SK-N-SH treated with all-trans-retinoic acid at 6 μM for 48 hours (cell line): ENCODE data around the gene RPN1.

Experiments used
- ATAC-seq: fragments of 200-7000 bp; cut with Tn5 transposase; 3 replicates; pipeline ENCODE4 v1.9.1; 2020; ENCODE audit warnings: mild to moderate bottlenecking, moderate library complexity
- ARNTL ChIP-seq: fragments of 450-650 bp; formaldehyde crosslinking; IDR thresholded peaks from 2 replicates; pipeline ENCODE4 v1.5.0; 2020; ENCODE audit warnings: low read depth, mild to moderate bottlenecking, moderate library complexity, borderline replicate concordance
- CREB5 ChIP-seq: fragments of 250-450 bp; sonication (Bioruptor Pico); IDR thresholded peaks from 2 replicates; pipeline ENCODE4 v1.5.1; 2020; ENCODE audit warnings: low read depth, mild to moderate bottlenecking, moderate library complexity
- CSDC2 ChIP-seq: fragments of 250-450 bp; sonication (Bioruptor Pico); IDR thresholded peaks from 2 replicates; pipeline ENCODE4 v1.5.0; 2020; ENCODE audit warnings: mild to moderate bottlenecking, moderate library complexity
- CSRNP3 ChIP-seq: fragments of 250-450 bp; sonication (Bioruptor Pico); IDR thresholded peaks from 2 replicates; pipeline ENCODE4 v1.5.1; 2021; ENCODE audit warnings: mild to moderate bottlenecking, moderate library complexity
- ISL1 ChIP-seq: fragments of 250-450 bp; sonication (Bioruptor Pico); IDR thresholded peaks from 2 replicates; pipeline ENCODE4 v2.1.2; 2022; ENCODE audit warnings: mild to moderate bottlenecking, moderate library complexity
- OSR1 ChIP-seq: fragments of 250-450 bp; sonication (Bioruptor Pico); IDR thresholded peaks from 2 replicates; pipeline ENCODE4 v1.8.0; 2022; ENCODE audit warnings: moderate library complexity, mild to moderate bottlenecking, inconsistent platforms
- POU6F1 ChIP-seq: fragments of 250-450 bp; sonication (Bioruptor Pico); IDR thresholded peaks from 2 replicates; pipeline ENCODE4 v1.8.0; 2021; ENCODE audit warnings: low read depth, mild to moderate bottlenecking, moderate library complexity, borderline replicate concordance
- PPARA ChIP-seq: fragments of 250-450 bp; sonication (Bioruptor Pico); IDR thresholded peaks from 2 replicates; pipeline ENCODE4 v1.5.0; 2020; ENCODE audit warnings: mild to moderate bottlenecking, borderline replicate concordance
- RARB ChIP-seq: fragments of 250-450 bp; sonication (Bioruptor Pico); IDR thresholded peaks from 2 replicates; pipeline ENCODE4 v1.8.0; 2021; ENCODE audit warnings: mild to moderate bottlenecking, moderate library complexity
- SNAI2 ChIP-seq: fragments of 250-450 bp; sonication (Bioruptor Pico); IDR thresholded peaks from 2 replicates; pipeline ENCODE4 v1.5.0; 2020; ENCODE audit warnings: mild to moderate bottlenecking, moderate library complexity
- TCF4 ChIP-seq: fragments of 250-450 bp; sonication (Bioruptor Pico); IDR thresholded peaks from 2 replicates; pipeline ENCODE4 v1.8.0; 2021; ENCODE audit warnings: mild to moderate bottlenecking, moderate library complexity, borderline replicate concordance
- TOX ChIP-seq: fragments of 250-450 bp; sonication (Bioruptor Pico); IDR thresholded peaks from 2 replicates; pipeline ENCODE4 v1.8.0; 2021; ENCODE audit warnings: mild to moderate bottlenecking, moderate library complexity, borderline replicate concordance
- TSHZ2 ChIP-seq: fragments of 250-450 bp; sonication (Bioruptor Pico); IDR thresholded peaks from 2 replicates; pipeline ENCODE4 v1.5.0; 2020; ENCODE audit warnings: mild to moderate bottlenecking, moderate library complexity
- ZC3H10 ChIP-seq: fragments of 250-450 bp; sonication (Bioruptor Pico); IDR thresholded peaks from 2 replicates; pipeline ENCODE4 v1.5.1; 2021; ENCODE audit warnings: mild to moderate bottlenecking, moderate library complexity
- ZFP3 ChIP-seq: fragments of 250-450 bp; sonication (Bioruptor Pico); IDR thresholded peaks from 2 replicates; pipeline ENCODE4 v1.5.0; 2020; ENCODE audit warnings: mild to moderate bottlenecking, moderate library complexity
- ZFP30 ChIP-seq: fragments of 450-650 bp; formaldehyde crosslinking; IDR thresholded peaks from 2 replicates; pipeline ENCODE4 v1.5.0; 2022; ENCODE audit warnings: mild to moderate bottlenecking, moderate library complexity
- ZNF565 ChIP-seq: fragments of 450-650 bp; formaldehyde crosslinking; conservative IDR thresholded peaks from 2 replicates; pipeline ENCODE4 v1.5.0; 2020; ENCODE audit warnings: low read depth, mild to moderate bottlenecking, moderate library complexity
- ZNF8 ChIP-seq: fragments of 450-650 bp; formaldehyde crosslinking; IDR thresholded peaks from 2 replicates; pipeline ENCODE4 v1.5.0; 2020; ENCODE audit warnings: mild to moderate bottlenecking, moderate library complexity

Gene RPN1

GRCh38 chr3:128598884-128599664 lies 51.5 kb downstream of the RPN1 start:
- no peak for ATAC-seq
- TF ChIP-seq PPARA (CRISPR knock-in tag) = no peak
- no peak for TF ChIP-seq ZFP30 (CRISPR knock-in tag)
- TF ChIP-seq RARB = no peak
- no peak for TF ChIP-seq SNAI2
- no peak for TF ChIP-seq ZC3H10 (CRISPR knock-in tag)
- no peak for TF ChIP-seq CSDC2 (CRISPR knock-in tag)
- TF ChIP-seq ZNF565 (CRISPR knock-in tag) = no peak

- no peak for ATAC-seq
- TF ChIP-seq TSHZ2 (CRISPR knock-in tag) (no peak), RARB (no peak), CSDC2 (CRISPR knock-in tag) (no peak), POU6F1 (CRISPR knock-in tag) (no peak), ISL1 (no peak), ZFP3 (CRISPR knock-in tag) (no peak)
These were observed 52.7 kb downstream of the RPN1 start for GRCh38 chr3:128597900-128598299.

- no peak for ATAC-seq
These were observed 57.8 kb downstream of the RPN1 start for GRCh38 chr3:128592864-128593263.

GRCh38 chr3:128591738-128592426 lies 58.7 kb downstream of the RPN1 start:
- TF ChIP-seq CREB5 (CRISPR knock-in tag) = no peak
- no peak for TF ChIP-seq PPARA (CRISPR knock-in tag)
- no peak for TF ChIP-seq TCF4 (CRISPR knock-in tag)
- TF ChIP-seq ARNTL (CRISPR knock-in tag) = no peak
- TF ChIP-seq ZFP3 (CRISPR knock-in tag) = no peak
- TF ChIP-seq SNAI2 = no peak
- TF ChIP-seq, all 23 proteins: peak for 0
- ATAC-seq = no peak

More at GRCh38 chr3:128592864-128593263, 57.8 kb downstream of the RPN1 start:
- TF ChIP-seq POU6F1 (CRISPR knock-in tag) (no peak), ZFP3 (CRISPR knock-in tag) (no peak), ZC3H10 (CRISPR knock-in tag) (no peak), TCF4 (CRISPR knock-in tag) (no peak)

- 0 out of 3 replicates have a peak, but pooled peaks have one; percentile 44 for ATAC-seq
- TF ChIP-seq OSR1 (CRISPR knock-in tag) (no peak), CSRNP3 (CRISPR knock-in tag) (no peak), ZNF8 (CRISPR knock-in tag) (no peak), TCF4 (CRISPR knock-in tag) (no peak), ISL1 (no peak), PPARA (CRISPR knock-in tag) (no peak), ZNF565 (CRISPR knock-in tag) (no peak), ZFP30 (CRISPR knock-in tag) (no peak), TOX (CRISPR knock-in tag) (no peak), POU6F1 (CRISPR knock-in tag) (no peak), CREB5 (CRISPR knock-in tag) (no peak)
These were observed 59.7 kb downstream of the RPN1 start for GRCh38 chr3:128590948-128591347.
